Aorta (tissue), 5 donors: Measurements from ENCODE around the gene FGF12. TPM values are rescaled to one million over a fixed set of nuclear protein-coding genes. Genes with fewer than 3 reads are reported as not detected.

Experiments used
- ATAC-seq: fragments of 200-7000 bp; cut with Tn5 transposase; one replicate; pipeline ENCODE4 v1.9.1; 2022; ENCODE audit warnings: moderate library complexity; ENCODE audit not compliant: low FRiP score
- DNase-seq, 2 donors: peaks; one replicate each; pipeline ENCODE4 v3.0.0-alpha.2; 2020
- H3K27ac ChIP-seq, 2 donors: one replicate each; pipeline ENCODE4 v1.5.1; 2013; ENCODE audit warnings: low read length in 2 of 2, mild to moderate bottlenecking in 2 of 2, moderate library complexity in 2 of 2, control low read depth in 1 of 2, inconsistent platforms in 1 of 2, low read depth in 1 of 2
- H3K27me3 ChIP-seq, 2 donors: one replicate each; pipeline ENCODE4 v1.6.1; 2013; ENCODE audit warnings: control low read depth in 1 of 2, low read length in 1 of 2, mild to moderate bottlenecking in 1 of 2, moderate library complexity in 1 of 2; ENCODE audit not compliant: insufficient read depth in 2 of 2, control insufficient read depth in 1 of 2
- H3K36me3 ChIP-seq, 2 donors: one replicate each; pipeline ENCODE4 v1.6.1; 2013; ENCODE audit warnings: control low read depth in 1 of 2, low read length in 1 of 2, mild to moderate bottlenecking in 1 of 2; ENCODE audit not compliant: insufficient read depth in 2 of 2, control insufficient read depth in 1 of 2
- H3K4me1 ChIP-seq, 2 donors: one replicate each; pipeline ENCODE4 v1.6.1; 2013; ENCODE audit warnings: low read length in 2 of 2, control low read depth in 1 of 2, mild to moderate bottlenecking in 1 of 2, moderate library complexity in 1 of 2; ENCODE audit not compliant: insufficient read depth in 2 of 2, control insufficient read depth in 1 of 2
- H3K4me3 ChIP-seq, 2 donors: one replicate each; pipeline ENCODE4 v1.5.1; 2013; ENCODE audit warnings: low read length in 2 of 2, control low read depth in 1 of 2, mild to moderate bottlenecking in 1 of 2
- H3K9me3 ChIP-seq: one replicate; pipeline ENCODE4 v1.6.1; 2013; ENCODE audit warnings: mild to moderate bottlenecking, low read length; ENCODE audit not compliant: control insufficient read depth
- WGBS, 2 donors: extraction: QIAGEN DNeasy Blood & Tissue Kit; methylation state at CpG; one replicate each; pipeline ENCODE4 v1.1.7; 2013; 5-methylcytosine and 5-hydroxymethylcytosine counted together
- intact Hi-C, 2 donors: fragments of 100-400 bp; cut with DNase I; formaldehyde crosslinking; loops; one replicate each; pipeline versions ENCODE4 v1.14.2 to v1.15.0; 2022
- polyA plus RNA-seq, 2 donors: library from polyadenylated mRNA; stranded (reverse); fragments of 200-250 nt; gene quantifications; one replicate each; pipeline ENCODE4 v1.2.3, GENCODE V29; 2013
- total RNA-seq, 2 donors: library from RNA; stranded (reverse); fragmentation: NEBNext Ultra II Directional; extraction: Animal tissue kit (Norgen Biotek cat#: 25700); gene quantifications; one replicate each; pipeline ENCODE4 v1.2.1, GENCODE V29; 2021
- donor health status: healthy with polysubstance abuse.
- donor health status: Bipolar disorder and iron deficiency.
- donor health status: DM: no; HTN: no; CAD: no.
- donor health status: DM: no; HTN: no; CAD: no.
- donor health status: DM: yes; HTN: yes; CAD: no.

FGF12 gene
- total and polyA plus RNA-seq, 4 donors: 0.05 to 1.2 (median 0.96) TPM

GRCh38 chr3:192165552-192165951, 561.8 kb downstream of the FGF12 start:
- H3K9me3 ChIP-seq: no peaks in the 10 kb centered on the region
- no peak overlapping the region for H3K4me3 ChIP-seq
- DNase-seq (no peak), ATAC-seq (no peak)
- H3K27me3 ChIP-seq: no peaks in the 10 kb centered on the region
- no peaks in the 10 kb centered on the region for H3K36me3 ChIP-seq
- intact Hi-C loops: no loop called here
- 52 to 77% methylated on average over 2 of the region's 2 CpGs for WGBS, 2 donors
- no peaks in the 10 kb centered on the region for H3K4me1 ChIP-seq
- no peak overlapping the region for H3K27ac ChIP-seq

DNA sequence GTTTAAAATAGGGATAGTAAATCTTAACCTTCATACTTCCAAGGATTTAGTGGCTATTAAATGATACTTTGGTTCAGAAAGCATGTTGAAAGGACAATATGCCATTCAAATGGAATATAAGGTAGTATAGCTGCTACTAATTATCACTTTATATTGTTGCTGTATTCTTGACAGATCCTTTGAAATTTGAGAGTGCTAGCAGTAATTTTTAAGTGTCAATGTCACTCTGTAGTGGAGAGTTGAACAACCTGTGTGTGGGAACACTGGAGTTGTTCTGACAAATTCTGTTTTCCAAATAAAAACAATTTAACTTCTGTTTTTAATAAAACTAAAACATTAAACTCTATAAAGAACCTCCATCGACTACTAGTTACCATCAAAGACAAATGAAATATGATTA, 565.7 kb downstream of the FGF12 start:
- Histone ChIP-seq H3K4me1 (no peaks in the 10 kb centered on the region), H3K4me3 (no peak overlapping the region), H3K27ac (no peak overlapping the region), H3K9me3 (no peaks in the 10 kb centered on the region), H3K36me3 (no peaks in the 10 kb centered on the region), H3K27me3 (no peaks in the 10 kb centered on the region)
- DNase-seq (no peak), ATAC-seq (no peak)
- intact Hi-C loops: no loop called here
- WGBS, 2 donors: 78 to 89% methylated on average over 1 of the region's 1 CpG

- Histone ChIP-seq H3K27me3 (no peaks in the 10 kb centered on the region), H3K4me1 (no peaks in the 10 kb centered on the region), H3K27ac (no peak overlapping the region), H3K9me3 (no peaks in the 10 kb centered on the region), H3K4me3 (no peak overlapping the region), H3K36me3 (no peaks in the 10 kb centered on the region)
- ATAC-seq (no peak), DNase-seq (no peak)
- intact Hi-C loops: no loop called here
- WGBS, 2 donors: 23 to 34% methylated on average over 1 of the region's 1 CpG
These were observed 571.0 kb downstream of the FGF12 start for GRCh38 chr3:192156382-192156781.

GRCh38 chr3:192155194-192155593, 572.1 kb downstream of the FGF12 start:
- ATAC-seq: no peak
- intact Hi-C loops: no loop called here
- Histone ChIP-seq H3K27me3 (no peaks in the 10 kb centered on the region), H3K4me1 (no peaks in the 10 kb centered on the region), H3K4me3 (no peak overlapping the region), H3K27ac (no peak overlapping the region), H3K36me3 (no peaks in the 10 kb centered on the region), H3K9me3 (no peaks in the 10 kb centered on the region)
- 13 to 25% methylated on average over 7 to 9 of the region's 9 CpGs for WGBS, 2 donors
- no peak for DNase-seq

DNA sequence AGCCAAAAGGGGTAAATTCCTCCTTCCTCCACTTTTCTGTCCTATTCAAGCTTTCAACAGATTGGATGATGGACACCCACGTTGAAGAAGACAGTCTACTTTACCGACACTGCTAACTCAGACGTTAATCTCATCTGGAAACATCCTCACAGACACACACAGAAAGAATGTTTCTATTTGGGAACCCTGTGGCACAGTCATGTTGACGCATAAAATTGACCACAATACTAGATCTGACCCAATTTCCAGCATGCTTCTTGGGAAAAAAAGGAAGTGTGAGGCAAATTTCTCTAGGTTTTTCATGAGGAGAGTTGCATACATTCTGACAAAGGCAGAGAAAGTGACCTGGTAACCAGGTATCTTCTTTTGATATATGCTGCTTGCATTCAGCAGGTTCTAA, 594.1 kb downstream of the FGF12 start:
- Histone ChIP-seq H3K4me1 (no peaks in the 10 kb centered on the region), H3K36me3 (no peaks in the 10 kb centered on the region), H3K27me3 (no peaks in the 10 kb centered on the region), H3K27ac (no peak overlapping the region), H3K4me3 (no peak overlapping the region), H3K9me3 (no peaks in the 10 kb centered on the region)
- intact Hi-C loops: no loop called here
- DNase-seq: no peak
- no peak for ATAC-seq
- WGBS, 2 donors: 76 to 85% methylated on average over 4 of the region's 4 CpGs

- H3K9me3 ChIP-seq: no peaks in the 10 kb centered on the region
- no peaks in the 10 kb centered on the region for H3K4me1 ChIP-seq
- WGBS, 2 donors: 25 to 28% methylated on average over 4 of the region's 4 CpGs
- intact Hi-C loops: no loop called here
- ATAC-seq (peak; percentile 76), DNase-seq (peak in 1 of 2 donors; percentile 37)
- H3K27ac ChIP-seq: no peak overlapping the region
- no peaks in the 10 kb centered on the region for H3K27me3 ChIP-seq
- no peak overlapping the region for H3K4me3 ChIP-seq
- H3K36me3 ChIP-seq: no peaks in the 10 kb centered on the region
These were observed 596.7 kb downstream of the FGF12 start for GRCh38 chr3:192130534-192131132.

- no peaks in the 10 kb centered on the region for H3K27me3 ChIP-seq
- intact Hi-C loops: no loop called here
- no peaks in the 10 kb centered on the region for H3K36me3 ChIP-seq
- H3K9me3 ChIP-seq: no peaks in the 10 kb centered on the region
- H3K27ac ChIP-seq: no peak overlapping the region
- 36 to 37% methylated on average over 1 of the region's 1 CpG for WGBS, 2 donors
- H3K4me3 ChIP-seq: no peak overlapping the region
- H3K4me1 ChIP-seq: no peaks in the 10 kb centered on the region
- ATAC-seq (no peak), DNase-seq (no peak)
These were observed 597.8 kb downstream of the FGF12 start for GRCh38 chr3:192129586-192129985.

GRCh38 chr3:192128922-192129321, 598.4 kb downstream of the FGF12 start:
- intact Hi-C loops: no loop called here
- Histone ChIP-seq H3K4me1 (no peaks in the 10 kb centered on the region), H3K27ac (no peak overlapping the region), H3K27me3 (no peaks in the 10 kb centered on the region), H3K36me3 (no peaks in the 10 kb centered on the region), H3K4me3 (no peak overlapping the region), H3K9me3 (no peaks in the 10 kb centered on the region)
- DNase-seq (no peak), ATAC-seq (no peak)
- 37 to 41% methylated on average over 4 of the region's 4 CpGs for WGBS, 2 donors

DNA sequence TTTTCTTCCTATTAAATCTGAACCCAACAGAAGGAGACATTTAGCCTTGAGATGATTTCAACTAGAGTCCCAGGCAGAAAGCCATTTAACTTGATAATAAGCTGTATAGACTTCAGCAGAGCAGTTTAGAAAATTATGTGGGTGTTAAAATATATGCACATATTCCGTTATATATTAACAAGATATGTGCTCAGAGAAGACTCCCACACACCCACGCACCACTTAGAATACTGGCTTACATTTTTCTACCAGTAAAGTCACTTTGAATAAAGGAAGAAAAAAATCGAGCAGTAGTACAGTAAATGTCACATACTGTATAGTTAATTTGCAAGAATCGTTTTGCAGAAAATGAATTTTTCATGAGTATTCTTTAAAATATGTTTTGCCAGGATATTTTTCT, 599.3 kb downstream of the FGF12 start:
- no peak for ATAC-seq
- intact Hi-C loops: no loop called here

More for the DNA sequence above, 599.3 kb downstream of the FGF12 start:
- no peak overlapping the region for H3K27ac ChIP-seq
- DNase-seq: no peak
- no peaks in the 10 kb centered on the region for H3K9me3 ChIP-seq
- H3K36me3 ChIP-seq: no peaks in the 10 kb centered on the region
- H3K4me3 ChIP-seq: no peak overlapping the region
- WGBS, 2 donors: 74% methylated on average over 4 of the region's 4 CpGs
- no peaks in the 10 kb centered on the region for H3K4me1 ChIP-seq
- no peaks in the 10 kb centered on the region for H3K27me3 ChIP-seq
